ENCODE measurements around the gene GIT2.

The GIT2 gene

DNA sequence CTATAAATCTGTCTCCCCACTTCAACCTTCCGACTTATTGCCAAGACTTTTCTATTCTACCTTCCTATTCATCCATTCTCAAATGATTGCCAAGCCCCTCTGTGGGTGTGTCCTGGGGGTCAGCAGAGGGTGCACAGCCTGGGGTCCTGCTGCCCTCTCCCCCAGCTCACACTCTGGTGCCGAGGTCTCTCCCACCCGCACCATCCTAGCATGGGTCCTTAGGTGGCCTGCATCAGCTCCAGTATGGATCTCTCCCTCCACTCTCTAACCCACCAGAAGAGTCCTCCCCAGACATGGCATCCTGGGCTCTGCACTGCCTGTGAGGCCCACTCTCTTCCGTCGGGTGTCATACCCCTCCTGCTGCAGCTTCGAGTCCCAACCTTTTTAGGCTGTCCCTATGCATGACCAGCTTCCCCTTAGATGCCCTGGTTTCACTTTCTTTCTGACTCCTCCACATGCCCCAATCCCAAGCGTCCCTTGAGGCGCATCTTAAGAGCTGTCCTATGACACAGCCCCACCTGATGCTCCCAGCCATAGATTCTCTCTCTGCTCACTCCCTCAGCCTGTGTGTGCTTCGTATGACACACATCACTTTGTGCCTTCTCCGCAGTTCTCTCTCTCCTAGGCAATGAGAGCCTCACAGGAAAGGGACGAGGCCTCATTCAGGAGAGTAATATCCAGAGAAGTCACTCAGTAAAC lies 43.9 kb downstream of the GIT2 start:
- DNase-seq: no peak
- Histone ChIP-seq H3K27ac (peak overlapping the region; percentile 23 to 54), H3K36me3 (peaks cover 28 to 93% (median 54%) of the 10 kb centered on the region in 3 donors), H3K4me1 (peaks cover 0 to 28% (median 11%) of the 10 kb centered on the region in 4 donors), H3K4me3 (no peak overlapping the region), H3K27me3 (no peaks in the 10 kb centered on the region), H3K9me3 (no peaks in the 10 kb centered on the region)
- TF ChIP-seq, protein P1, sequence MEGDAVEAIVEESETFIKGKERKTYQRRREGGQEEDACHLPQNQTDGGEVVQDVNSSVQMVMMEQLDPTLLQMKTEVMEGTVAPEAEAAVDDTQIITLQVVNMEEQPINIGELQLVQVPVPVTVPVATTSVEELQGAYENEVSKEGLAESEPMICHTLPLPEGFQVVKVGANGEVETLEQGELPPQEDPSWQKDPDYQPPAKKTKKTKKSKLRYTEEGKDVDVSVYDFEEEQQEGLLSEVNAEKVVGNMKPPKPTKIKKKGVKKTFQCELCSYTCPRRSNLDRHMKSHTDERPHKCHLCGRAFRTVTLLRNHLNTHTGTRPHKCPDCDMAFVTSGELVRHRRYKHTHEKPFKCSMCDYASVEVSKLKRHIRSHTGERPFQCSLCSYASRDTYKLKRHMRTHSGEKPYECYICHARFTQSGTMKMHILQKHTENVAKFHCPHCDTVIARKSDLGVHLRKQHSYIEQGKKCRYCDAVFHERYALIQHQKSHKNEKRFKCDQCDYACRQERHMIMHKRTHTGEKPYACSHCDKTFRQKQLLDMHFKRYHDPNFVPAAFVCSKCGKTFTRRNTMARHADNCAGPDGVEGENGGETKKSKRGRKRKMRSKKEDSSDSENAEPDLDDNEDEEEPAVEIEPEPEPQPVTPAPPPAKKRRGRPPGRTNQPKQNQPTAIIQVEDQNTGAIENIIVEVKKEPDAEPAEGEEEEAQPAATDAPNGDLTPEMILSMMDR (IDR thresholded peaks at IDR 0.05): no peak
- intact Hi-C loops (cut with DNase I; ENCODE audit: low total_unique reads): no loop called here

DNA sequence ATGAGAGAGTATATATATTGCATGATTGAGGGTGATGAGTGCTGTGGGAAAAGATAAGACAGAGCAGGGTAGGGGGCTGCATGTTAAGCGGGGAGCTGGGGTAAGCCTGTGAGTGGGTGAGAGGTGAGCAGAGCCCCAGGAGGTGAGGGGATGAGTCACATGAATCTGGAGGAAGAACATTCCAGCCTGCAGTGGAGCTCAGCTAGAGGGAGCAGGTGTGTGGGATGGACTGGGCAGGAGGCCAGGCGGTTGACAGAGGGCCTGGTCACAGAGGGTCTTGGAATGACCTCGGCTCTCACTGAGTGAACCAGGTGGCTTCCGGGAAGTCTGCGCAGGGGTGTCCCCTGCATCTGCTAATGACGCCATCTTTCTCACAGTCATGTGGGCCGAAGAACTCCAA lies 44.4 kb downstream of the GIT2 start:
- Histone ChIP-seq H3K9me3 (no peaks in the 10 kb centered on the region), H3K27me3 (no peaks in the 10 kb centered on the region), H3K4me1 (peaks cover 0 to 28% (median 13%) of the 10 kb centered on the region in 4 donors), H3K36me3 (peaks cover 28 to 93% (median 58%) of the 10 kb centered on the region in 3 donors), H3K27ac (peak overlapping the region; percentile 23 to 54), H3K4me3 (no peak overlapping the region)
- DNase-seq: no peak
- intact Hi-C loops (cut with DNase I; ENCODE audit: low total_unique reads): no loop called here
- TF ChIP-seq, protein P1 (IDR thresholded peaks at IDR 0.05): no peak

DNA sequence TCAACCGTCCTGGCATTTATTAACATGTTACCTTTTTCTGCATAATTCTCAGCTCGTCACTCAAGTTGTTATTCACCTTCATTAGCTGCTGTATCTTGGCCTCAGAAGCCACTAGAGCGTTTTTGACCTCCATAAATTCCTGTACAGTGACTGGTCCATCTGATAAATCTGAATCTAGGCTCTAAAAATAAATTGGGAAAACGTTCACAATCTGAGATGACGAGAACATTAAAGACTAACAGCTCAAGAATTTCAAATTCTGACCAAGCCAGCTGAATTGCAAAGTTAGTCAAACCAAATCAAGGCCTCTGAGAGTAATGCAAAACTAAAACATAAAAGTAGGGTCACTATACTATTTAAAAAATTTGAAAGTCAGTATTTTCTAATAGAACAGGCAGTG lies 45.0 kb downstream of the GIT2 start:
- no peaks in the 10 kb centered on the region for H3K27me3 ChIP-seq
- peaks cover 0 to 28% (median 13%) of the 10 kb centered on the region in 4 donors for H3K4me1 ChIP-seq
- no peak overlapping the region for H3K4me3 ChIP-seq
- no peaks in the 10 kb centered on the region for H3K9me3 ChIP-seq
- peaks cover 28 to 92% (median 55%) of the 10 kb centered on the region in 3 donors for H3K36me3 ChIP-seq
- no peak for DNase-seq
- intact Hi-C loops (cut with DNase I; ENCODE audit: low total_unique reads): no loop called here
- TF ChIP-seq, protein P1 (IDR thresholded peaks at IDR 0.05): no peak
- peak overlapping the region; percentile 53 to 54 for H3K27ac ChIP-seq

DNA sequence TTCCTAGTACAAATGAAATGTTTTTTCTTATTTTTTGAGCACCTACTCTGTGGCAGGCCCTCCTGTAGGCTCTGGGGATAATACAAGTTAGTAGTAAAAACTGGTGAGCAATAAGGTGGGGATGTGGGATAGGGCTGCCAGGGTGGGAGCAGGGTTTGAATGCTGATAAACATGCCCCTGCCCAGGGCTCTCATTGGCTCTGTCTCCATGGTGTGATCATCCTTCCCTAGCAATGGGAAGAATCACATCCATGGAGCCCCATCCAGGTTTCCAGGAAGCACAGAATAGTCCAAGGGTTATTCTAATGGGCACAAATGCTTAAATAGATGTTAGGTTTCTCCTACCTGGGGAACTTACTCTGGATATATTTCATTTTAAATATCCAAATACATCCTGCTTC lies 45.5 kb downstream of the GIT2 start:
- Histone ChIP-seq H3K4me1 (peaks cover 0 to 28% (median 13%) of the 10 kb centered on the region in 4 donors), H3K27ac (peak overlapping the region; percentile 10 to 53), H3K9me3 (no peaks in the 10 kb centered on the region), H3K4me3 (no peak overlapping the region), H3K27me3 (no peaks in the 10 kb centered on the region), H3K36me3 (peaks cover 28 to 87% (median 53%) of the 10 kb centered on the region in 3 donors)
- TF ChIP-seq, protein P1 (IDR thresholded peaks at IDR 0.05): no peak
- intact Hi-C loops (cut with DNase I; ENCODE audit: low total_unique reads): no loop called here
- DNase-seq: no peak

DNA sequence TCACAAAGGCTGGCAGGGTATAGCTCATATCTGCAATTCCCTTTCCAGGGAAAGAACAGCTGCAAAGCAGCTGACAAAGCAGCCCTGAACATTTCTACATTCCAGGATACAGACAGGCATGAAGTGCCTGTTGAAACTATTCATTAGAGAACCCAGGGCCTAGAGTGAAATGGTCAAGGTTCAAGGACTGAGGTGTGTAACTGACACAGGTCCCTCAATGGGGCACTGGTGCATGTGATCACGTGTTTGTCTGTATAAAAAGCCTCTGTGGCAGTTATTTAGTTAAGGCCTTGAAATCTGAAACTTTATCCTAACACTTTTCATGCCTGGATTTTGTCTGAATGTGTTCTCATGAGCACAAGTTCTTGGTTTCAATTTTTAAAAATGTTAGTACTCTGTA lies 47.1 kb downstream of the GIT2 start:
- Histone ChIP-seq H3K36me3 (peaks cover 23 to 84% (median 60%) of the 10 kb centered on the region in 3 donors), H3K27ac (peak overlapping the region in 1 of 2 donors; percentile 16), H3K4me3 (no peak overlapping the region), H3K4me1 (peaks cover 0 to 28% (median 13%) of the 10 kb centered on the region in 4 donors), H3K27me3 (no peaks in the 10 kb centered on the region), H3K9me3 (no peaks in the 10 kb centered on the region)
- DNase-seq: no peak
- intact Hi-C loops (cut with DNase I; ENCODE audit: low total_unique reads): no loop called here
- TF ChIP-seq, protein P1 (IDR thresholded peaks at IDR 0.05): no peak
